K562 (cell line): ENCODE measurements around the gene C16orf92. TPM values are rescaled to one million over a fixed set of nuclear protein-coding genes. Genes with fewer than 3 reads are reported as not detected.
A peak's percentile ranks its signal among the peaks of the same experiment; 100 is the strongest.

Experiments used
- CBX1 ChIP-seq: sonication (generic); IDR thresholded peaks from 2 replicates; pipeline ENCODE4 v1.6.1; 2016; ENCODE audit warnings: antibody characterized with exemption, low read depth, mild to moderate bottlenecking
- ETV6 ChIP-seq, 3 experiments: fragments of 150-350 bp in 1 of 3; sonication (generic) in 1 of 3; formaldehyde crosslinking in 1 of 3; IDR thresholded peaks; 2 replicates each; pipeline versions ENCODE4 v1.6.1 to v1.8.0; 2014 to 2022; ENCODE audit warnings: borderline replicate concordance in 2 of 3, low read depth in 2 of 3, antibody characterized with exemption in 1 of 3, low read length in 1 of 3, mild to moderate bottlenecking in 1 of 3, missing genetic modification reagents in 1 of 3
- FOXA3 ChIP-seq, 2 experiments: fragments of 450-650 bp in 1 of 2; sonication (generic) in 1 of 2; formaldehyde crosslinking; IDR thresholded peaks in 1 of 2; conservative IDR thresholded peaks in 1 of 2; 2 replicates each; pipeline versions ENCODE4 v1.4.0 to v1.8.0; 2020 to 2022; ENCODE audit warnings: mild to moderate bottlenecking in 2 of 2, missing genetic modification reagents in 1 of 2
- GATA2 ChIP-seq: sonication (generic); formaldehyde crosslinking; IDR thresholded peaks from 2 replicates; pipeline ENCODE4 v1.4.0; 2020; ENCODE audit warnings: mild to moderate bottlenecking, missing genetic modification reagents
- ILF3 ChIP-seq: fragments of 450-650 bp; IDR thresholded peaks from 2 replicates; pipeline ENCODE4 v1.6.1; 2018; ENCODE audit warnings: antibody characterized with exemption, mild to moderate bottlenecking, moderate library complexity, borderline replicate concordance
- MAZ ChIP-seq, 2 experiments: fragments of 450-650 bp in 1 of 2; sonication (generic) in 1 of 2; formaldehyde crosslinking; IDR thresholded peaks in 1 of 2; conservative IDR thresholded peaks in 1 of 2; 2 replicates each; pipeline versions ENCODE4 v1.4.0 to v1.5.0; 2020; ENCODE audit warnings: mild to moderate bottlenecking in 1 of 2, missing genetic modification reagents in 1 of 2
- MYC ChIP-seq, 2 experiments: fragments of 250-450 bp in 1 of 2; sonication (Bioruptor Pico) in 1 of 2; IDR thresholded peaks; 2 replicates each; pipeline versions ENCODE4 v1.5.1 to v1.6.1; 2012 to 2021; ENCODE audit warnings: low read depth in 2 of 2, borderline replicate concordance in 1 of 2, improper control_type of control experiment in 1 of 2, low read length in 1 of 2, mild to moderate bottlenecking in 1 of 2, moderate library complexity in 1 of 2
- RBM25 ChIP-seq: fragments of 200-400 bp; formaldehyde crosslinking; IDR thresholded peaks from 2 replicates; pipeline ENCODE4 v1.6.1; 2018; ENCODE audit warnings: low read length, low read depth, moderate library complexity; ENCODE audit not compliant: severe bottlenecking
- RFX5 ChIP-seq: IDR thresholded peaks from 2 replicates; pipeline ENCODE4 v1.6.1; 2011; ENCODE audit warnings: low read depth, mild to moderate bottlenecking, improper control_type of control experiment, low read length
- TSC22D4 ChIP-seq: fragments of 450-650 bp; IDR thresholded peaks from 2 replicates; pipeline ENCODE4 v1.6.1; 2016; ENCODE audit warnings: missing genetic modification characterization, missing biosample characterization, control low read depth
- UBTF ChIP-seq, 2 experiments: IDR thresholded peaks; 2 replicates each; pipeline ENCODE4 v1.6.1; 2012; ENCODE audit warnings: improper control_type of control experiment in 2 of 2, low read depth in 2 of 2, low read length in 2 of 2, borderline replicate concordance in 1 of 2
- ZNF24 ChIP-seq: fragments of 450-650 bp; IDR thresholded peaks from 2 replicates; pipeline ENCODE4 v1.6.1; 2016
- polyA plus RNA-seq, 8 experiments: library from polyadenylated mRNA; depleted of rRNA in 4 of 8; stranded (reverse) in 5 of 8; unstranded in 3 of 8; fragments of >200 nt; fragmentation: Nextera tagmentation in 2 of 8; fragmentation: Illumina TruSeq in 1 of 8; extraction: Ambion mirVana in 2 of 8; extraction: Trizol in 1 of 8; gene quantifications; 2 replicates each; pipeline versions ENCODE4 v1.2.1 to v1.2.3, GENCODE V29; 2011 to 2014; ENCODE audit warnings: inconsistent platforms in 1 of 8, missing spikeins in 1 of 8
- total RNA-seq, 7 experiments: library from RNA; depleted of rRNA in 6 of 7; stranded (reverse); fragments of >200 nt in 6 of 7; fragmentation: Illumina TruSeq in 2 of 7; extraction: Trizol in 2 of 7; gene quantifications; 2 replicates each; pipeline versions ENCODE4 v1.2.1 to v1.2.3, GENCODE V29; 2011 to 2021; ENCODE audit warnings: low replicate concordance in 1 of 7
- TF ChIP-seq, protein P1 (sequence below): fragments of 450-650 bp; IDR thresholded peaks from 2 replicates; pipeline ENCODE4 v1.6.1; 2018; ENCODE audit not compliant: partially characterized antibody
- TF ChIP-seq, protein P2 (sequence below): fragments of 450-650 bp; IDR thresholded peaks from 2 replicates; pipeline ENCODE4 v1.6.1; 2016; ENCODE audit warnings: antibody characterized with exemption
- TF ChIP-seq, protein P3 (sequence below), 3 experiments: IDR thresholded peaks in 2 of 3; conservative IDR thresholded peaks in 1 of 3; 2 replicates each; pipeline ENCODE4 v1.5.1; 2011 to 2012; ENCODE audit warnings: low read length in 3 of 3, mild to moderate bottlenecking in 3 of 3, control low read depth in 2 of 3, improper control_type of control experiment in 1 of 3, inconsistent platforms in 1 of 3, low read depth in 1 of 3, mixed read lengths in 1 of 3, moderate library complexity in 1 of 3; ENCODE audit not compliant: insufficient read depth in 2 of 3

Gene C16orf92
- total and polyA plus RNA-seq, 9 of the 15 experiments (the other 6 are each of a cell fraction or from before 2014, with no cell fraction given) = not detected

DNA sequence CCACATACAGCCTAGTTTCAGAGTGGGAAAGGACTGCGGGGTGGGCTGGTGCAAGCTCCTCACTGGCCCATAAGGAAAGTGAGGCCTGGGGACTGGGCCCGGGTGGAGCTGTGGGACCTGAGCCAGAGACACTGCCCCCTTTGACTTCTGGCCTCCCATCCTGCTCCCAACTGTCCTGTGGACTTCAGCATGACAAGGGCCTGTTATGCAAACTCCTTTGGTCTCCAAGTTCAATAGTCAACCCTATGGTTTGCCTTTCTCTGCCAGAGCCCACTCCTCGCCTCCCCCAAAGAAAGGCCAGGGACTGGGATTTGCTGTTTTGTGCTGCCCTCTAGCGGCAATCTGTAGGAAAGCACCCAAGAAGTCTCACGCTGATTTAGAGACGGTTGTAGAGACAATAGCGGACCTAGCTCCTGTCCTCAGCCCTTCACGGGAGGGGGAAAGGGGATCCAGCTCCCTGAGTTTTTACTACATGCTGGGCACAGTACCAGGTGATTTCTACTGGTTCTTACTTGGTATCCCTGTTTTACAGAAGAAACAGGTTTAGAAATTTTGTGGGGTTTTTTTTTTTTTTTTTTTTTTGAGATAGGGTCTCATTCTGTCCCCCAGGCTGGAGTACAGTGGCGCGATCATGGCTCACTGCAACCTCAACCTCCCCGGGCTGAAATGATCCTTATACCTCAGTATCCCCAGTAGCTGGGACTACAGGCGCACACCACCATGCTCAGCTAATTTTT is 9.3 kb downstream of the C16orf92 start (continued):
- TF ChIP-seq, protein P1, sequence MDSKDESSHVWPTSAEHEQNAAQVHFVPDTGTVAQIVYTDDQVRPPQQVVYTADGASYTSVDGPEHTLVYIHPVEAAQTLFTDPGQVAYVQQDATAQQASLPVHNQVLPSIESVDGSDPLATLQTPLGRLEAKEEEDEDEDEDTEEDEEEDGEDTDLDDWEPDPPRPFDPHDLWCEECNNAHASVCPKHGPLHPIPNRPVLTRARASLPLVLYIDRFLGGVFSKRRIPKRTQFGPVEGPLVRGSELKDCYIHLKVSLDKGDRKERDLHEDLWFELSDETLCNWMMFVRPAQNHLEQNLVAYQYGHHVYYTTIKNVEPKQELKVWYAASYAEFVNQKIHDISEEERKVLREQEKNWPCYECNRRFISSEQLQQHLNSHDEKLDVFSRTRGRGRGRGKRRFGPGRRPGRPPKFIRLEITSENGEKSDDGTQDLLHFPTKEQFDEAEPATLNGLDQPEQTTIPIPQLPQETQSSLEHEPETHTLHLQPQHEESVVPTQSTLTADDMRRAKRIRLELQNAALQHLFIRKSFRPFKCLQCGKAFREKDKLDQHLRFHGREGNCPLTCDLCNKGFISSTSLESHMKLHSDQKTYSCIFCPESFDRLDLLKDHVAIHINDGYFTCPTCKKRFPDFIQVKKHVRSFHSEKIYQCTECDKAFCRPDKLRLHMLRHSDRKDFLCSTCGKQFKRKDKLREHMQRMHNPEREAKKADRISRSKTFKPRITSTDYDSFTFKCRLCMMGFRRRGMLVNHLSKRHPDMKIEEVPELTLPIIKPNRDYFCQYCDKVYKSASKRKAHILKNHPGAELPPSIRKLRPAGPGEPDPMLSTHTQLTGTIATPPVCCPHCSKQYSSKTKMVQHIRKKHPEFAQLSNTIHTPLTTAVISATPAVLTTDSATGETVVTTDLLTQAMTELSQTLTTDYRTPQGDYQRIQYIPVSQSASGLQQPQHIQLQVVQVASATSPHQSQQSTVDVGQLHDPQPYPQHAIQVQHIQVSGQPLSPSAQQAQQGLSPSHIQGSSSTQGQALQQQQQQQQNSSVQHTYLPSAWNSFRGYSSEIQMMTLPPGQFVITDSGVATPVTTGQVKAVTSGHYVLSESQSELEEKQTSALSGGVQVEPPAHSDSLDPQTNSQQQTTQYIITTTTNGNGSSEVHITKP = peak; percentile 25
- 0 out of 4 replicates have a peak, but pooled peaks of 1 of the 2 experiments have one; percentile 22 for TF ChIP-seq MAZ (CRISPR knock-in tag; conservative IDR thresholded peaks at IDR 0.05 in 1 of 2, IDR thresholded peaks at IDR 0.05 in 1 of 2)
- no peak for TF ChIP-seq UBTF (IDR thresholded peaks at IDR 0.05; ENCODE audit: borderline replicate concordance in 1 of 2, low read depth in 2 of 2, low read length in 2 of 2)
- TF ChIP-seq ETV6 (IDR thresholded peaks at IDR 0.05; ENCODE audit: borderline replicate concordance in 1 of 2, low read depth in 2 of 2, low read length in 1 of 2) = no peak
- no peak for TF ChIP-seq ETV6 (CRISPR knock-in tag; IDR thresholded peaks at IDR 0.05; ENCODE audit: borderline replicate concordance)
- TF ChIP-seq ZNF24 = no peak
- TF ChIP-seq, protein P2, sequence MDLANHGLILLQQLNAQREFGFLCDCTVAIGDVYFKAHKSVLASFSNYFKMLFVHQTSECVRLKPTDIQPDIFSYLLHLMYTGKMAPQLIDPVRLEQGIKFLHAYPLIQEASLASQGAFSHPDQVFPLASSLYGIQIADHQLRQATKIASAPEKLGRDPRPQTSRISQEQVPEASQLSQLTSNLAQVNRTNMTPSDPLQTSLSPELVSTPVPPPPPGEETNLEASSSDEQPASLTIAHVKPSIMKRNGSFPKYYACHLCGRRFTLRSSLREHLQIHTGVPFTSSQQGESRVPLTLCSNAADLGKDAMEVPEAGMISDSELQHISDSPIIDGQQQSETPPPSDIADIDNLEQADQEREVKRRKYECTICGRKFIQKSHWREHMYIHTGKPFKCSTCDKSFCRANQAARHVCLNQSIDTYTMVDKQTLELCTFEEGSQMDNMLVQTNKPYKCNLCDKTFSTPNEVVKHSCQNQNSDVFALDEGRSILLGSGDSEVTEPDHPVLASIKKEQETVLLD = no peak
- TF ChIP-seq RFX5 = no peak
- TF ChIP-seq CBX1 = no peak
- TF ChIP-seq, protein P3, sequence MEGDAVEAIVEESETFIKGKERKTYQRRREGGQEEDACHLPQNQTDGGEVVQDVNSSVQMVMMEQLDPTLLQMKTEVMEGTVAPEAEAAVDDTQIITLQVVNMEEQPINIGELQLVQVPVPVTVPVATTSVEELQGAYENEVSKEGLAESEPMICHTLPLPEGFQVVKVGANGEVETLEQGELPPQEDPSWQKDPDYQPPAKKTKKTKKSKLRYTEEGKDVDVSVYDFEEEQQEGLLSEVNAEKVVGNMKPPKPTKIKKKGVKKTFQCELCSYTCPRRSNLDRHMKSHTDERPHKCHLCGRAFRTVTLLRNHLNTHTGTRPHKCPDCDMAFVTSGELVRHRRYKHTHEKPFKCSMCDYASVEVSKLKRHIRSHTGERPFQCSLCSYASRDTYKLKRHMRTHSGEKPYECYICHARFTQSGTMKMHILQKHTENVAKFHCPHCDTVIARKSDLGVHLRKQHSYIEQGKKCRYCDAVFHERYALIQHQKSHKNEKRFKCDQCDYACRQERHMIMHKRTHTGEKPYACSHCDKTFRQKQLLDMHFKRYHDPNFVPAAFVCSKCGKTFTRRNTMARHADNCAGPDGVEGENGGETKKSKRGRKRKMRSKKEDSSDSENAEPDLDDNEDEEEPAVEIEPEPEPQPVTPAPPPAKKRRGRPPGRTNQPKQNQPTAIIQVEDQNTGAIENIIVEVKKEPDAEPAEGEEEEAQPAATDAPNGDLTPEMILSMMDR (IDR thresholded peaks at IDR 0.05 in 2 of 3, conservative IDR thresholded peaks at IDR 0.05 in 1 of 3; ENCODE audit: insufficient read depth in 2 of 3, low read depth in 1 of 3, low read length in 3 of 3) = peak; percentile 83 to 94 (median 91)
- 0 out of 2 replicates have a peak, but pooled peaks have one; percentile 16 for TF ChIP-seq MYC (IDR thresholded peaks at IDR 0.05; ENCODE audit: low read depth, low read length)
- no peak for TF ChIP-seq MYC (CRISPR knock-in tag; IDR thresholded peaks at IDR 0.05; ENCODE audit: borderline replicate concordance, low read depth)
- TF ChIP-seq GATA2 (CRISPR knock-in tag) = no peak
- no peak for TF ChIP-seq FOXA3 (CRISPR knock-in tag; conservative IDR thresholded peaks at IDR 0.05 in 1 of 2, IDR thresholded peaks at IDR 0.05 in 1 of 2)
- TF ChIP-seq ILF3 = no peak
- TF ChIP-seq RBM25 = no peak
- TF ChIP-seq TSC22D4 (tag) = no peak
